OCI-LY1 (cell line): ENCODE results near the gene PYGL.

ENCODE experiments used
- H2AFZ ChIP-seq: fragments of 200-600 bp; sonication (generic), shearing (Covaris generic); 2 replicates; pipeline ENCODE4 v1.6.0; 2014; ENCODE audit warnings: antibody characterized with exemption, mild to moderate bottlenecking, low read length
- H3F3A ChIP-seq: fragments of 200-600 bp; sonication (generic), shearing (Covaris generic); 2 replicates; pipeline ENCODE4 v1.6.0; 2014; ENCODE audit warnings: mild to moderate bottlenecking, antibody characterized with exemption, low read length, moderate library complexity; ENCODE audit not compliant: insufficient read depth
- H3K27ac ChIP-seq: fragments of 200-600 bp; sonication (generic); 2 replicates; pipeline ENCODE4 v1.5.1; 2014; ENCODE audit warnings: low read length, mixed run types, mild to moderate bottlenecking, low read depth; ENCODE audit not compliant: poor library complexity, severe bottlenecking
- H3K27me3 ChIP-seq: fragments of 200-600 bp; sonication (generic); 2 replicates; pipeline ENCODE4 v1.6.0; 2014; ENCODE audit warnings: antibody characterized with exemption, mild to moderate bottlenecking, low read length, moderate library complexity; ENCODE audit not compliant: insufficient read depth
- H3K36me3 ChIP-seq: fragments of 200-600 bp; sonication (generic); 2 replicates; pipeline ENCODE4 v1.6.1; 2014; ENCODE audit warnings: mild to moderate bottlenecking, antibody characterized with exemption, low read length, moderate library complexity, mixed read lengths; ENCODE audit not compliant: insufficient read depth
- H3K4me1 ChIP-seq: fragments of 200-600 bp; sonication (generic); 2 replicates; pipeline ENCODE4 v1.5.1; 2014; ENCODE audit warnings: mild to moderate bottlenecking, low read length, moderate library complexity; ENCODE audit not compliant: insufficient read depth, severe bottlenecking
- H3K4me2 ChIP-seq: fragments of 200-600 bp; sonication (generic), shearing (Covaris generic); 2 replicates; pipeline ENCODE4 v1.6.1; 2014; ENCODE audit warnings: low read length
- H3K4me3 ChIP-seq: fragments of 200-600 bp; sonication (generic); 2 replicates; pipeline ENCODE4 v1.5.1; 2014; ENCODE audit warnings: low read length, low read depth, mild to moderate bottlenecking, mixed read lengths; ENCODE audit not compliant: poor library complexity, severe bottlenecking
- H3K79me2 ChIP-seq: fragments of 200-600 bp; shearing (Covaris generic); 2 replicates; pipeline ENCODE4 v1.6.1; 2016; ENCODE audit warnings: mixed run types, low read length, mixed read lengths; ENCODE audit not compliant: insufficient read depth
- H3K9ac ChIP-seq: fragments of 200-600 bp; sonication (generic), shearing (Covaris generic); 2 replicates; pipeline ENCODE4 v1.6.1; 2014; ENCODE audit warnings: mild to moderate bottlenecking, low read length, mixed read lengths
- H3K9me2 ChIP-seq: fragments of 200-600 bp; sonication (generic), shearing (Covaris generic); 2 replicates; pipeline ENCODE4 v1.6.1; 2014; ENCODE audit warnings: low read depth, mild to moderate bottlenecking, low read length, mixed read lengths
- H3K9me3 ChIP-seq: fragments of 200-600 bp; shearing (Covaris generic); 2 replicates; pipeline ENCODE4 v1.6.1; 2014; ENCODE audit warnings: low read length, mixed read lengths
- H4K20me1 ChIP-seq: fragments of 200-600 bp; sonication (generic), shearing (Covaris generic); 2 replicates; pipeline ENCODE4 v1.6.0; 2016; ENCODE audit warnings: mild to moderate bottlenecking, low read length; ENCODE audit not compliant: insufficient read depth
- EZH2 ChIP-seq: fragments of 200-600 bp; sonication (generic), shearing (Covaris generic); IDR thresholded peaks from 2 replicates; pipeline ENCODE4 v1.8.0; 2017; ENCODE audit warnings: borderline replicate concordance, mixed run types, mild to moderate bottlenecking, antibody characterized with exemption, low read length, moderate library complexity, mixed read lengths
- TF ChIP-seq, protein P1 (sequence below): fragments of 200-600 bp; sonication (generic), shearing (Covaris generic); IDR thresholded peaks from 2 replicates; pipeline ENCODE4 v1.5.1; 2017; ENCODE audit warnings: mild to moderate bottlenecking, antibody characterized with exemption, low read length, moderate library complexity, mixed read lengths

PYGL gene

DNA sequence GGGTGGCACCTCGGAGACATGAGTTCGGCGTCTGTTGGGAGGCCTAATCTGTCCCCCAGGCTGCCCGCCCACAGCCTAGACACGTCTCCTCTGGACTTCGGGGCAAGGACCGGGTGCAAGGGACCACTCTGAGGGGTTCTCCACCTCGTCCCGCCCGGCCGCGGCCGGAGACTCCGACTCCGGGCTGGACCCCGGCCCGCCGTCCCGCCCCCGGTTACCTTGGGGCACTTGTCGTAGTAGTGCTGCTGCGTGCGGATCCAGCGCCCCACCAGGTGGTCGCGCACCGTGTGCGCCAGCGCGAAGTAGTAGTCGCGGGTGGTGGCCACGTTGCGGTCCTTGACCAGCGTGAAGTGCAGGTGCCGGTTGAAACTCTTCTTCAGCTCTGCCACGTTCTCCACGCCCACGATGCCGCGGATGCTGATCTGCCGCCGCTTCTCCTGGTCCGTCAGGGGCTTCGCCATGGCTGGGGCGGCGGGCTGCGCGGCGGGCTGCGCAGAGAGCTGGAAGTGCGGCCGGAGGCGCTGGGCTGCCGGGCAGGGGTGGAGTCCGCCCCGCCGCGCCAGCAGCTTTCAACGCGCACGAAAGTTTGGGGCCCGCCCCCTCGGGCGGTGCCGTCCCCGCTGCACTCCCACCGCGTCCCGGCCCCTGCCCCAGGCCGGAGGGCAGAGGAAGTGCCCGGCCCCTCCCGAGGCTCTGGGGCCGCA, at the start of gene PYGL:
TSS of gene PYGL (minus strand) at position 541 of the 704 bp plus-strand sequence. CDS start at position 461, 80 bp downstream.
- H3K4me2 ChIP-seq = peak within 1 kb of the TSS; percentile 68
- peak within 1 kb of the TSS; percentile 71 for H3K9ac ChIP-seq
- no peaks in the 10 kb centered on the region for H3K9me3 ChIP-seq
- H3K4me1 ChIP-seq = peaks cover 5% of the 10 kb centered on the region
- no peak for TF ChIP-seq EZH2
- TF ChIP-seq, protein P1, sequence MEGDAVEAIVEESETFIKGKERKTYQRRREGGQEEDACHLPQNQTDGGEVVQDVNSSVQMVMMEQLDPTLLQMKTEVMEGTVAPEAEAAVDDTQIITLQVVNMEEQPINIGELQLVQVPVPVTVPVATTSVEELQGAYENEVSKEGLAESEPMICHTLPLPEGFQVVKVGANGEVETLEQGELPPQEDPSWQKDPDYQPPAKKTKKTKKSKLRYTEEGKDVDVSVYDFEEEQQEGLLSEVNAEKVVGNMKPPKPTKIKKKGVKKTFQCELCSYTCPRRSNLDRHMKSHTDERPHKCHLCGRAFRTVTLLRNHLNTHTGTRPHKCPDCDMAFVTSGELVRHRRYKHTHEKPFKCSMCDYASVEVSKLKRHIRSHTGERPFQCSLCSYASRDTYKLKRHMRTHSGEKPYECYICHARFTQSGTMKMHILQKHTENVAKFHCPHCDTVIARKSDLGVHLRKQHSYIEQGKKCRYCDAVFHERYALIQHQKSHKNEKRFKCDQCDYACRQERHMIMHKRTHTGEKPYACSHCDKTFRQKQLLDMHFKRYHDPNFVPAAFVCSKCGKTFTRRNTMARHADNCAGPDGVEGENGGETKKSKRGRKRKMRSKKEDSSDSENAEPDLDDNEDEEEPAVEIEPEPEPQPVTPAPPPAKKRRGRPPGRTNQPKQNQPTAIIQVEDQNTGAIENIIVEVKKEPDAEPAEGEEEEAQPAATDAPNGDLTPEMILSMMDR = no peak; the same call in 1 of the 2 replicates
- H3K27ac ChIP-seq = no peak within 1 kb of the TSS
- H3K27me3 ChIP-seq = no peaks in the 10 kb centered on the region
- 0 out of 2 replicates have a peak within 1 kb of the TSS, but pooled peaks have one; percentile 47 for H2AFZ ChIP-seq
- no peaks in the 10 kb centered on the region for H3K36me3 ChIP-seq
- H3F3A ChIP-seq = no peaks in the 10 kb centered on the region
- no peaks in the 10 kb centered on the region for H3K9me2 ChIP-seq
- no peaks in the 10 kb centered on the region for H3K79me2 ChIP-seq
- H3K4me3 ChIP-seq = peak within 1 kb of the TSS; percentile 75
- H4K20me1 ChIP-seq = no peaks in the 10 kb centered on the region

DNA sequence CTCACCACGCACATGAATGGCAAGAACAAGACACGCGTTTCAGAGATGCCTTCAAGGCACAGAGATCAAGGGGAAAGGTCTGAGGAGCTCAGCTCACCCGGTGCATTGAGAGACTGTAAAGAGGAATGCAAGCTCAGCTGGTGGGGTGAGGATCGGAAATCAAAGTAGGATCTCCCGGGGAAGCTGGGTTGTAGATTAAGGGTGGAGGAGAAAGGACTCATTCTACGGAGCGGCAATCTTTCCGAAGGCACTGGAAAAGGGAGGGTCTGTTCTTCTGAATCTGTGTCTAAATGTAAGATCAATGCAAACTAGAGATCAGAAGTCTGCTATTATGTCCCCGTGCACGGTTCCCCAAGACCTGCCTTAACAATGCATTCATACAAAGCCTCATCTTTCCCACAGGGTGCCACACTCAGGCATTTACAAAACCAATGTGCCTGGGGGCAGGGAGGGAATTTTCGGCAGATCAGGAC, 41.6 kb upstream of the PYGL start:
- H2AFZ ChIP-seq = no peak overlapping the region
- no peaks in the 10 kb centered on the region for H3K9me3 ChIP-seq
- no peaks in the 10 kb centered on the region for H3K79me2 ChIP-seq
- no peak overlapping the region for H3K27ac ChIP-seq
- TF ChIP-seq, protein P1 = no peak
- no peak for TF ChIP-seq EZH2
- no peak overlapping the region for H3K9ac ChIP-seq
- no peaks in the 10 kb centered on the region for H3K9me2 ChIP-seq
- H3K4me3 ChIP-seq = no peak overlapping the region
- no peaks in the 10 kb centered on the region for H3K36me3 ChIP-seq
- H4K20me1 ChIP-seq = no peaks in the 10 kb centered on the region
- H3K4me2 ChIP-seq = no peak overlapping the region
- no peaks in the 10 kb centered on the region for H3K27me3 ChIP-seq
- H3F3A ChIP-seq = no peaks in the 10 kb centered on the region
- no peaks in the 10 kb centered on the region for H3K4me1 ChIP-seq

DNA sequence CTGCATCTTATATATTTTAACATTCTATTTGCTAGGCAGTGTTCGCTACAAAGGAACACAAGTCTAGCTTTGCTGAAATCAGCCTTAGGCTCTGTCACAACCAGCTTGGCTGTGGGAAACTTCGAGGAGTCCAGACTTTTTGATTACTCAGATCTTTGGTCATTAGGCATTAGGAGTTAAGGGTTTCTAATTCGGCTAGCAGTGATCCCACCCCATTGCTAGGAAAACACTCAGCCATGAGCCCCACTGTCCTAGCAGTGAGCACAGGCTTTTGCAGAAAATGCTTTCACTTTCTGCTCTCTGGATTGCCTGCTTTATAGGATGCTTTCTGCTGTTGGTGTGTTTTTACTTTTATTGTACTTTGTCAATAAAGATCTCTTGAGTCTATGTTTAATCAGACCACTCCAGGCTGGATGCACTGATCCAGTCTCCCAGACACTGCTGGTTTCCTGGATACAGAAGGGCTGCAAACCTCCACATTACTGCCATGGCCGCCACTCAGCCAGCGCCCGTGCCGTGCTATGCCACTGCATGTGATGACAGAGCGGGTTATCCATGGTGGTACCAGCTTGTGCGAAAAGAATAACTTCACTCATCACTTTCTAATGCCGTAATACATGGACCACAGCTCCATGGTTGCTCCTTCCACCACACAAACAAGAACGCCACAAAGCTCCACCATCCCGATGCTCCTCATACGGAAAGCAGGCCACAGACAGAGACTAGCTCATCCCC, 41.0 kb upstream of the PYGL start:
- H4K20me1 ChIP-seq = no peaks in the 10 kb centered on the region
- H3K9me3 ChIP-seq = no peaks in the 10 kb centered on the region
- no peaks in the 10 kb centered on the region for H3F3A ChIP-seq
- H2AFZ ChIP-seq = no peak overlapping the region
- no peak overlapping the region for H3K4me3 ChIP-seq
- no peaks in the 10 kb centered on the region for H3K36me3 ChIP-seq
- H3K4me1 ChIP-seq = no peaks in the 10 kb centered on the region
- no peak overlapping the region for H3K27ac ChIP-seq
- H3K9ac ChIP-seq = no peak overlapping the region
- H3K27me3 ChIP-seq = no peaks in the 10 kb centered on the region
- H3K9me2 ChIP-seq = no peaks in the 10 kb centered on the region
- no peak overlapping the region for H3K4me2 ChIP-seq
- H3K79me2 ChIP-seq = no peaks in the 10 kb centered on the region
- TF ChIP-seq, protein P1 = no peak
- TF ChIP-seq EZH2 = no peak
